ENCODE data around the gene NXNL2.

- TF ChIP-seq CTCF (IDR thresholded peaks at IDR 0.05; ENCODE audit: low read depth, low read length) (no peak), EZH2phosphoT487 (IDR thresholded peaks at IDR 0.05; ENCODE audit: low read depth) (no peak)
These were observed 37.8 kb upstream of the NXNL2 start for GRCh38 chr9:88497224-88497623.
